GM12878 (cell line): ENCODE measurements around the gene N4BP2. TPM values are rescaled to one million over a fixed set of nuclear protein-coding genes. Genes with fewer than 3 reads are reported as not detected.

Experiments used
- ATAC-seq: fragments of 200-7000 bp; cut with Tn5 transposase; 3 replicates; pipeline ENCODE4 v1.9.1; 2020; ENCODE audit warnings: mild to moderate bottlenecking, moderate library complexity
- BruUV-seq: library from RNA; stranded (reverse); fragments of 400-500 nt; replicated peaks from 2 replicates; lab custom pipeline; 2021; lab: Mats Ljungman, UMichigan
- CTCF ChIA-PET: fragments of 300-600 bp; sonication (Branson Sonifier 250); formaldehyde crosslinking; extraction: SDS; loops from one replicate; lab custom pipeline; 2021; ENCODE audit warnings: inconsistent platforms; lab: Yijun Ruan, JAX
- POLR2A ChIA-PET: fragments of 350-600 bp; formaldehyde crosslinking; extraction: SDS; loops from one replicate; lab custom pipeline; 2021; ENCODE audit warnings: inconsistent platforms; lab: Charles Lee
- RAD21 ChIA-PET: fragments of 300-600 bp; sonication (Branson Sonifier 250); formaldehyde crosslinking; loops from one replicate; lab custom pipeline; 2023; ENCODE audit warnings: antibody characterized with exemption; ENCODE audit not compliant: unreplicated experiment; lab: Charles Lee
- SMC1A ChIA-PET: fragments of 300-600 bp; sonication (Branson Sonifier 250); formaldehyde crosslinking; loops from one replicate; lab custom pipeline; 2023; ENCODE audit not compliant: unreplicated experiment, uncharacterized antibody; lab: Charles Lee
- DNase-seq: peaks from one replicate; pipeline ENCODE4 v3.0.0-alpha.2; 2011; ENCODE audit warnings: low read depth, low spot score
- FAIRE-seq: peaks from 3 replicates; lab custom pipeline; 2011; peaks lifted over from hg19 to GRCh38; lab: Jason Lieb, UNC
- H2AFZ ChIP-seq: 2 replicates; pipeline ENCODE4 v1.6.0; 2011; ENCODE audit warnings: low read depth, low read length, control low read depth; ENCODE audit not compliant: control insufficient read depth
- H3K27ac ChIP-seq: 2 replicates; pipeline ENCODE4 v1.5.1; 2011; ENCODE audit warnings: control low read depth; ENCODE audit not compliant: control insufficient read depth, insufficient read depth
- H3K27me3 ChIP-seq, 2 experiments: replicated peaks in 1 of 2; 2 replicates each; pipeline versions ENCODE4 v1.6.0 to v1.6.1; 2011; ENCODE audit warnings: low read length in 1 of 2; ENCODE audit not compliant: control insufficient read depth in 2 of 2, insufficient read depth in 2 of 2
- H3K36me3 ChIP-seq, 2 experiments: 2 replicates each; pipeline ENCODE4 v1.5.1; 2011; ENCODE audit warnings: low read length in 1 of 2; ENCODE audit not compliant: control insufficient read depth in 2 of 2, insufficient read depth in 2 of 2
- H3K4me1 ChIP-seq: 2 replicates; pipeline ENCODE4 v1.6.1; 2011; ENCODE audit warnings: mild to moderate bottlenecking, low read length, moderate library complexity, mixed read lengths; ENCODE audit not compliant: control insufficient read depth, insufficient read depth
- H3K4me2 ChIP-seq: 2 replicates; pipeline ENCODE4 v1.6.0; 2011; ENCODE audit warnings: control low read depth; ENCODE audit not compliant: control insufficient read depth, insufficient read depth
- H3K4me3 ChIP-seq: fragments of 200-600 bp; sonication (generic); 2 replicates; pipeline ENCODE4 v1.5.1; 2016
- H3K79me2 ChIP-seq: 2 replicates; pipeline ENCODE4 v1.6.0; 2011; ENCODE audit warnings: low read length; ENCODE audit not compliant: control insufficient read depth, insufficient read depth
- H3K9ac ChIP-seq: 2 replicates; pipeline ENCODE4 v1.8.0; 2011; ENCODE audit warnings: low read length, control low read depth, mixed read lengths; ENCODE audit not compliant: control insufficient read depth, insufficient read depth
- H3K9me3 ChIP-seq: replicated peaks from 3 replicates; pipeline ENCODE4 v1.5.1; 2011; ENCODE audit warnings: mild to moderate bottlenecking, low read length; ENCODE audit not compliant: control insufficient read depth, insufficient read depth
- H4K20me1 ChIP-seq: 2 replicates; pipeline ENCODE4 v1.6.0; 2011; ENCODE audit not compliant: control insufficient read depth, insufficient read depth
- BHLHE40 ChIP-seq, 2 experiments: fragments of 450-650 bp in 1 of 2; IDR thresholded peaks; 2 replicates each; pipeline ENCODE4 v1.6.1; 2011 to 2017; ENCODE audit warnings: low read depth in 2 of 2, borderline replicate concordance in 1 of 2, improper control_type of control experiment in 1 of 2, low read length in 1 of 2, mild to moderate bottlenecking in 1 of 2
- E2F8 ChIP-seq: fragments of 450-650 bp; IDR thresholded peaks from 2 replicates; pipeline ENCODE4 v1.6.1; 2018; ENCODE audit warnings: mild to moderate bottlenecking, low read depth, moderate library complexity; ENCODE audit not compliant: partially characterized antibody
- FOS ChIP-seq: IDR thresholded peaks from 3 replicates; pipeline ENCODE4 v1.6.1; 2011; ENCODE audit warnings: borderline replicate concordance; ENCODE audit not compliant: insufficient read length; ENCODE audit errors: extremely low read depth
- GABPA ChIP-seq: IDR thresholded peaks from 2 replicates; pipeline ENCODE4 v1.6.1; 2014; ENCODE audit warnings: antibody characterized with exemption, low read depth, mild to moderate bottlenecking, inconsistent platforms
- HDAC6 ChIP-seq: fragments of 200-600 bp; sonication (generic); IDR thresholded peaks from one replicate; pipeline ENCODE4 v1.8.0; 2017; ENCODE audit warnings: antibody characterized with exemption; ENCODE audit not compliant: unreplicated experiment
- HDGF ChIP-seq: fragments of 450-650 bp; IDR thresholded peaks from 2 replicates; pipeline ENCODE4 v1.6.1; 2016; ENCODE audit warnings: antibody characterized with exemption
- IRF4 ChIP-seq: IDR thresholded peaks from 2 replicates; pipeline ENCODE4 v1.6.1; 2011; ENCODE audit warnings: low read depth, low read length
- MAX ChIP-seq: IDR thresholded peaks from 2 replicates; pipeline ENCODE4 v1.6.1; 2012; ENCODE audit warnings: low read depth, low read length, improper control_type of control experiment
- MTA3 ChIP-seq: IDR thresholded peaks from 2 replicates; pipeline ENCODE4 v1.6.1; 2012; ENCODE audit warnings: low read length, inconsistent platforms, borderline replicate concordance
- RB1 ChIP-seq: fragments of 450-650 bp; formaldehyde crosslinking; IDR thresholded peaks from 2 replicates; pipeline ENCODE4 v1.6.1; 2017; ENCODE audit warnings: mild to moderate bottlenecking, borderline replicate concordance
- RFX5 ChIP-seq: IDR thresholded peaks from 2 replicates; pipeline ENCODE4 v1.6.1; 2011; ENCODE audit warnings: low read depth, low read length, improper control_type of control experiment
- SMC3 ChIP-seq: IDR thresholded peaks from 2 replicates; pipeline ENCODE4 v1.6.1; 2011; ENCODE audit warnings: low read length, improper control_type of control experiment, borderline replicate concordance
- SREBF1 ChIP-seq: IDR thresholded peaks from 2 replicates; pipeline ENCODE4 v1.6.1; 2012; ENCODE audit warnings: mild to moderate bottlenecking, low read length
- SREBF2 ChIP-seq: IDR thresholded peaks from 2 replicates; pipeline ENCODE4 v1.6.1; 2012; ENCODE audit warnings: mild to moderate bottlenecking, low read length
- TAF1 ChIP-seq: IDR thresholded peaks from 2 replicates; pipeline ENCODE4 v1.6.1; 2011; ENCODE audit warnings: mild to moderate bottlenecking, low read depth, low read length, borderline replicate concordance
- TCF12 ChIP-seq: IDR thresholded peaks from 2 replicates; pipeline ENCODE4 v1.6.1; 2011; ENCODE audit warnings: low read depth, mild to moderate bottlenecking, low read length
- USF2 ChIP-seq: IDR thresholded peaks from 2 replicates; pipeline ENCODE4 v1.6.1; 2011; ENCODE audit warnings: low read depth, low read length, improper control_type of control experiment, borderline replicate concordance
- ZBTB11 ChIP-seq: fragments of 450-650 bp; formaldehyde crosslinking; IDR thresholded peaks from 2 replicates; pipeline ENCODE4 v1.5.0; 2022; ENCODE audit warnings: mild to moderate bottlenecking, missing genetic modification characterization
- ZNF207 ChIP-seq: fragments of 450-650 bp; IDR thresholded peaks from 2 replicates; pipeline ENCODE4 v1.6.1; 2014; ENCODE audit warnings: antibody characterized with exemption, mild to moderate bottlenecking, borderline replicate concordance
- WGBS: methylation state at CpG from one replicate; pipeline ENCODE4 v1.1.6; 2016; ENCODE audit warnings: low lambda C conversion rate; ENCODE audit not compliant: insufficient replicate concordance, insufficient coverage; ENCODE audit errors: missing lambda C conversion rate; 5-methylcytosine and 5-hydroxymethylcytosine counted together
- in situ Hi-C: fragments of 300-500 bp; cut with MboI; formaldehyde crosslinking; loops from 9 replicates; pipeline ENCODE4 v1.14.3; 2018; ENCODE audit warnings: mixed read lengths
- intact Hi-C: fragments of 100-400 bp; cut with micrococcal nuclease; formaldehyde crosslinking; loops from one replicate; pipeline ENCODE4 v1.14.2; 2022; ENCODE audit not compliant: unreplicated experiment
- polyA plus RNA-seq, 11 experiments: library from polyadenylated mRNA; depleted of rRNA in 4 of 11; unstranded in 6 of 11; stranded (reverse) in 5 of 11; fragments of >200 nt; fragmentation: Nextera tagmentation in 4 of 11; fragmentation: Illumina TruSeq in 1 of 11; extraction: Ambion mirVana in 4 of 11; extraction: Trizol in 1 of 11; gene quantifications; 1 replicate in 1 of 11; 2 replicates in 10 of 11; pipeline versions ENCODE4 v1.2.1 to v1.2.3, GENCODE V29; 2011 to 2016; ENCODE audit warnings: inconsistent platforms in 2 of 11, missing spikeins in 2 of 11, low read depth in 1 of 11
- total RNA-seq, 4 experiments: library from RNA; depleted of rRNA in 3 of 4; stranded (reverse); fragments of >200 nt in 3 of 4; fragmentation: Illumina TruSeq in 1 of 4; extraction: Trizol in 1 of 4; gene quantifications; 2 replicates each; pipeline versions ENCODE4 v1.2.1 to v1.2.3, GENCODE V29; 2013 to 2021

N4BP2 gene
- total and polyA plus RNA-seq, 10 of the 15 experiments (the other 5 are each of a cell fraction or from before 2014, with no cell fraction given), result 2.3 to 18.7 (median 10.0) TPM

- POLR2A ChIA-PET, result no interaction called here
- BruUV-seq, result no TSS peak
- in situ Hi-C loops, result no loop called here
- no peaks in the 10 kb centered on the region for H3K4me1 ChIP-seq
- no peaks in the 10 kb centered on the region for H3K27me3 ChIP-seq
- SMC1A ChIA-PET, result no interaction called here
- no peaks in the 10 kb centered on the region for H3K9me3 ChIP-seq
- no peak overlapping the region for H3K27ac ChIP-seq
- RAD21 ChIA-PET, result no interaction called here
- H3K79me2 ChIP-seq, result no peaks in the 10 kb centered on the region
- H3K36me3 ChIP-seq, result no peaks in the 10 kb centered on the region
- FAIRE-seq, result no peak
- no peak overlapping the region for H3K9ac ChIP-seq
- no peak overlapping the region for H2AFZ ChIP-seq
- ATAC-seq, result no peak
- no peak overlapping the region for H3K4me3 ChIP-seq
- no peaks in the 10 kb centered on the region for H4K20me1 ChIP-seq
- no peak overlapping the region for H3K4me2 ChIP-seq
- WGBS, result 87% methylated on average over 11 of the region's 22 CpGs
- DNase-seq, result no peak
- no peak for TF ChIP-seq HDAC6
- no peak for TF ChIP-seq ZNF207
- no peak for TF ChIP-seq E2F8
- no peak for TF ChIP-seq USF2
- TF ChIP-seq FOS, result no peak
- no peak for TF ChIP-seq SREBF1
- no peak for TF ChIP-seq HDGF
- TF ChIP-seq RB1, result no peak
- no peak for TF ChIP-seq ZBTB11 (CRISPR knock-in tag)
- no peak for TF ChIP-seq SREBF2
- no peak for TF ChIP-seq TCF12
- no peak for TF ChIP-seq IRF4
- TF ChIP-seq RFX5, result no peak
- no peak for TF ChIP-seq BHLHE40 (IDR thresholded peaks at IDR 0.05; ENCODE audit: borderline replicate concordance in 1 of 2, low read depth in 2 of 2, low read length in 1 of 2)
- TF ChIP-seq MTA3, result no peak
- TF ChIP-seq SMC3, result no peak
- no peak for TF ChIP-seq GABPA
- no peak for TF ChIP-seq MAX
- TF ChIP-seq TAF1, result no peak
- intact Hi-C loops, result no loop called here
- CTCF ChIA-PET, result no interaction called here
These were observed 23.9 kb upstream of the N4BP2 start for GRCh38 chr4:40032785-40033184.
